T-cell (primary cell): ENCODE measurements around the gene EHBP1L1. TPM values are rescaled to one million over a fixed set of nuclear protein-coding genes. Genes with fewer than 3 reads are reported as not detected.
A peak's percentile ranks its signal among the peaks of the same experiment; 100 is the strongest.

Experiments
- ATAC-seq, 4 experiments: fragments of 200-7000 bp in 3 of 4; fragments of 150-1000 bp in 1 of 4; cut with Tn5 transposase; replicated peaks in 1 of 4; 1 replicate in 3 of 4; 2 replicates in 1 of 4; pipeline ENCODE4 v1.10.0; 2021; ENCODE audit warnings: moderate library complexity in 3 of 4, mild to moderate bottlenecking in 2 of 4, moderate number of reproducible peaks in 1 of 4
- CTCF ChIA-PET, 2 donors: fragments of 300-600 bp; sonication (Branson Sonifier 250); formaldehyde crosslinking; loops; one replicate each; lab custom pipeline; 2022; ENCODE audit warnings: antibody characterized with exemption in 2 of 2; lab: Charles Lee
- POLR2A ChIA-PET, 2 donors: fragments of 300-600 bp; sonication (Branson Sonifier 250); formaldehyde crosslinking; loops; one replicate each; lab custom pipeline; 2022; ENCODE audit warnings: antibody characterized with exemption in 2 of 2; lab: Charles Lee
- DNase-seq, 35 experiments: peaks; one replicate each; pipeline versions ENCODE4 v3.0.0 to v3.0.0-alpha.2; 2013 to 2023
- H3K27ac ChIP-seq: one replicate; pipeline ENCODE4 v1.5.1; 2013; ENCODE audit warnings: low read length
- H3K27me3 ChIP-seq, 2 experiments: replicated peaks in 1 of 2; 1 replicate in 1 of 2; 2 replicates in 1 of 2; pipeline versions ENCODE4 v1.6.1 to v1.7.0; 2013; ENCODE audit warnings: low read length in 1 of 2, mixed read lengths in 1 of 2; ENCODE audit not compliant: control insufficient read depth in 2 of 2, insufficient read depth in 2 of 2; ENCODE audit errors: extremely low read depth in 1 of 2
- H3K36me3 ChIP-seq, 2 donors: 1 replicate in 1 of 2; 2 replicates in 1 of 2; pipeline versions ENCODE4 v1.6.1 to v1.7.0; 2013; ENCODE audit warnings: low read length in 1 of 2; ENCODE audit not compliant: control insufficient read depth in 2 of 2, insufficient read depth in 1 of 2; ENCODE audit errors: extremely low read depth in 1 of 2
- H3K4me1 ChIP-seq, 2 experiments: 1 replicate in 1 of 2; 2 replicates in 1 of 2; pipeline versions ENCODE4 v1.6.1 to v1.7.0; 2013; ENCODE audit warnings: low read length in 2 of 2, mixed read lengths in 1 of 2; ENCODE audit not compliant: insufficient read depth in 2 of 2, control insufficient read depth in 1 of 2; ENCODE audit errors: extremely low read depth in 1 of 2
- H3K4me3 ChIP-seq, 2 donors: 1 replicate in 1 of 2; 2 replicates in 1 of 2; pipeline versions ENCODE4 v1.5.1 to v1.7.0; 2013; ENCODE audit warnings: mild to moderate bottlenecking in 2 of 2, low read length in 1 of 2, moderate library complexity in 1 of 2; ENCODE audit not compliant: control insufficient read depth in 1 of 2; ENCODE audit errors: extremely low read depth in 1 of 2
- H3K9me3 ChIP-seq: 2 replicates; pipeline ENCODE4 v1.7.0; 2013
- H3K27ac Mint-ChIP-seq, 2 donors: one replicate each; pipeline ENCODE4 v1.8.0; 2020 to 2021; ENCODE audit warnings: mild to moderate bottlenecking in 2 of 2, mixed read lengths in 2 of 2
- H3K27me3 Mint-ChIP-seq, 2 donors: one replicate each; pipeline ENCODE4 v1.8.0; 2021 to 2022; ENCODE audit warnings: mixed read lengths in 2 of 2
- H3K36me3 Mint-ChIP-seq: one replicate; pipeline ENCODE4 v1.8.0; 2021; ENCODE audit warnings: mixed read lengths
- H3K4me1 Mint-ChIP-seq, 3 donors: one replicate each; pipeline ENCODE4 v1.8.0; 2020 to 2022; ENCODE audit warnings: mixed read lengths in 3 of 3, mild to moderate bottlenecking in 1 of 3
- H3K4me3 Mint-ChIP-seq, 3 donors: one replicate each; pipeline ENCODE4 v1.8.0; 2020 to 2022; ENCODE audit warnings: mild to moderate bottlenecking in 3 of 3, mixed read lengths in 3 of 3, moderate library complexity in 3 of 3
- H3K9me3 Mint-ChIP-seq, 3 donors: one replicate each; pipeline ENCODE4 v1.8.0; 2020 to 2022; ENCODE audit warnings: mixed read lengths in 3 of 3
- WGBS: methylation state at CpG from one replicate; pipeline ENCODE4 v1.1.5; 2013; ENCODE audit warnings: missing lambda C conversion rate; ENCODE audit not compliant: insufficient coverage; 5-methylcytosine and 5-hydroxymethylcytosine counted together
- total RNA-seq, 35 experiments: library from RNA in 6 of 35; stranded (reverse) in 6 of 35; fragments of 120-200 nt in 1 of 35; gene quantifications; one replicate each; pipeline versions ENCODE4 v1.2.1 to v1.2.4 and lab custom pipeline; 2013 to 2026

Gene EHBP1L1
- total RNA-seq, 5 donors from 2014 or later (not counting 1 experiment from before 2014, with no cell fraction given), result 115 to 170 (median 150) TPM

GRCh38 chr11:65623177-65623576 is 47.3 kb downstream of the EHBP1L1 start:
- Histone ChIP-seq H3K4me3 (no peak overlapping the region), H3K27ac (no peak overlapping the region), H3K27me3 (no peaks in the 10 kb centered on the region), H3K36me3 (peaks cover 34 to 95% of the 10 kb centered on the region in 2 donors), H3K4me1 (peaks cover 0 to 38% of the 10 kb centered on the region in 2 experiments), H3K9me3 (no peaks in the 10 kb centered on the region)
- no peak for DNase-seq
- Mint-ChIP-seq H3K4me1 (peaks cover 11 to 22% (median 20%) of the 10 kb centered on the region in 3 donors), H3K27ac (no peak overlapping the region), H3K4me3 (no peak overlapping the region), H3K36me3 (peaks cover 20% of the 10 kb centered on the region), H3K27me3 (no peaks in the 10 kb centered on the region), H3K9me3 (no peaks in the 10 kb centered on the region)
- POLR2A ChIA-PET, result interaction anchor here in 1 of 2 donors (0.6 kb wide), 1 partner anchor 26 kb away, joined by 3 read pairs; no protein-coding TSS in a partner anchor
- CTCF ChIA-PET, result interaction anchor here in 1 of 2 donors (0.8 kb wide), 1 partner anchor 157 kb away, joined by 3 read pairs; the partner anchor contains the start of gene AP5B1
- no peak for ATAC-seq
- 98% methylated on average over 14 of the region's 14 CpGs for WGBS

GRCh38 chr11:65623852-65624616 is 48.2 kb downstream of the EHBP1L1 start:
- no peak for DNase-seq
- Histone ChIP-seq H3K27me3 (no peaks in the 10 kb centered on the region), H3K9me3 (no peaks in the 10 kb centered on the region), H3K36me3 (peaks cover 34 to 95% of the 10 kb centered on the region in 2 donors), H3K4me1 (peaks cover 0 to 31% of the 10 kb centered on the region in 2 experiments), H3K4me3 (no peak overlapping the region), H3K27ac (no peak overlapping the region)
- no peak overlapping the region for H3K4me3 Mint-ChIP-seq
- H3K36me3 Mint-ChIP-seq, result peaks cover 20% of the 10 kb centered on the region
- no peak overlapping the region for H3K27ac Mint-ChIP-seq
- POLR2A ChIA-PET, result no interaction called here
- no peaks in the 10 kb centered on the region for H3K27me3 Mint-ChIP-seq
- no peaks in the 10 kb centered on the region for H3K9me3 Mint-ChIP-seq
- CTCF ChIA-PET, result no interaction called here
- no peak for ATAC-seq
- WGBS, result 96% methylated on average over 14 of the region's 25 CpGs
- peaks cover 11 to 20% (median 16%) of the 10 kb centered on the region in 3 donors for H3K4me1 Mint-ChIP-seq

- no peak for ATAC-seq
- peaks cover 20% of the 10 kb centered on the region for H3K36me3 Mint-ChIP-seq
Observed at GRCh38 chr11:65624931-65625627, 49.2 kb downstream of the EHBP1L1 start.

GRCh38 chr11:65625628-65626342 is 49.9 kb downstream of the EHBP1L1 start:
- WGBS, result 79% methylated on average over 30 of the region's 30 CpGs
- peaks cover 7 to 15% (median 10%) of the 10 kb centered on the region in 3 donors for H3K4me1 Mint-ChIP-seq
- POLR2A ChIA-PET, result interaction anchor here in 1 of 2 donors (0.7 kb wide), 1 partner anchor 179 kb away, joined by 3 read pairs; no protein-coding TSS in a partner anchor
- H3K36me3 Mint-ChIP-seq, result peaks cover 20% of the 10 kb centered on the region
- Histone ChIP-seq H3K4me3 (no peak overlapping the region), H3K4me1 (peaks cover 0 to 15% of the 10 kb centered on the region in 2 experiments), H3K27me3 (no peaks in the 10 kb centered on the region), H3K27ac (no peak overlapping the region), H3K36me3 (peaks cover 43 to 95% of the 10 kb centered on the region in 2 donors), H3K9me3 (no peaks in the 10 kb centered on the region)
- H3K27ac Mint-ChIP-seq, result peak overlapping the region in 1 of 2 donors; percentile 74
- DNase-seq (peak in 29 of 35 experiments; percentile 24 to 81 (median 47)), ATAC-seq (peak; percentile 62 to 86 (median 78))
- CTCF ChIA-PET, result interaction anchor here (0.5 to 0.9 kb wide), 3 partner anchors 86 to 366 kb away, joined by 3 to 4 read pairs (median 4); partner anchors contain the start of gene KAT5 (in 1 of the 2)
- no peaks in the 10 kb centered on the region for H3K27me3 Mint-ChIP-seq
- H3K4me3 Mint-ChIP-seq, result no peak overlapping the region
- no peaks in the 10 kb centered on the region for H3K9me3 Mint-ChIP-seq

More at GRCh38 chr11:65624931-65625627, 49.2 kb downstream of the EHBP1L1 start:
- DNase-seq, result no peak
- Histone ChIP-seq H3K9me3 (no peaks in the 10 kb centered on the region), H3K4me3 (no peak overlapping the region), H3K27me3 (no peaks in the 10 kb centered on the region), H3K4me1 (peaks cover 0 to 22% of the 10 kb centered on the region in 2 experiments), H3K36me3 (peaks cover 36 to 95% of the 10 kb centered on the region in 2 donors), H3K27ac (no peak overlapping the region)
- H3K4me1 Mint-ChIP-seq, result peaks cover 7 to 15% (median 10%) of the 10 kb centered on the region in 3 donors
- 76% methylated on average over 5 of the region's 30 CpGs for WGBS
- no peak overlapping the region for H3K27ac Mint-ChIP-seq
- H3K4me3 Mint-ChIP-seq, result no peak overlapping the region
- CTCF ChIA-PET, result interaction anchor here (0.5 to 0.6 kb wide), 3 partner anchors 261 to 1942 kb away, joined by 3 to 4 read pairs (median 3); no protein-coding TSS in a partner anchor
- POLR2A ChIA-PET, result interaction anchor here in 1 of 2 donors (0.7 kb wide), 1 partner anchor 180 kb away, joined by 3 read pairs; no protein-coding TSS in a partner anchor
- H3K27me3 Mint-ChIP-seq, result no peaks in the 10 kb centered on the region
- no peaks in the 10 kb centered on the region for H3K9me3 Mint-ChIP-seq

GRCh38 chr11:65627202-65627601 is 51.3 kb downstream of the EHBP1L1 start:
- Histone ChIP-seq H3K36me3 (peaks cover 44 to 91% of the 10 kb centered on the region in 2 donors), H3K27ac (no peak overlapping the region), H3K4me1 (peaks cover 0 to 13% of the 10 kb centered on the region in 2 experiments), H3K27me3 (no peaks in the 10 kb centered on the region), H3K9me3 (no peaks in the 10 kb centered on the region), H3K4me3 (no peak overlapping the region)
- no peak for DNase-seq
- POLR2A ChIA-PET, result no interaction called here
- Mint-ChIP-seq H3K4me3 (no peak overlapping the region), H3K4me1 (peaks cover 7 to 10% (median 9%) of the 10 kb centered on the region in 3 donors), H3K27ac (no peak overlapping the region), H3K36me3 (peaks cover 19% of the 10 kb centered on the region), H3K27me3 (no peaks in the 10 kb centered on the region), H3K9me3 (no peaks in the 10 kb centered on the region)
- WGBS, result 96% methylated on average over 13 of the region's 13 CpGs
- CTCF ChIA-PET, result interaction anchor here in 1 of 2 donors (0.7 kb wide), 1 partner anchor 852 kb away, joined by 3 read pairs; no protein-coding TSS in a partner anchor
- ATAC-seq, result no peak
